H1 (cell line): ENCODE results near the gene GIMAP2. TPM values are rescaled to one million over a fixed set of nuclear protein-coding genes. Genes with fewer than 3 reads are reported as not detected.

Experiments used
- CTCF ChIA-PET: fragments of 300-600 bp; sonication (Branson Sonifier 250); formaldehyde crosslinking; loops from one replicate; lab custom pipeline; 2021; ENCODE audit not compliant: partially characterized antibody; lab: Charles Lee
- POLR2A ChIA-PET: fragments of 300-600 bp; sonication (Branson Sonifier 250); formaldehyde crosslinking; loops from one replicate; lab custom pipeline; 2021; ENCODE audit warnings: inconsistent platforms; ENCODE audit not compliant: partially characterized antibody; lab: Charles Lee
- DNase-seq, 2 experiments: peaks; one replicate each; pipeline versions ENCODE4 v3.0.0 to v3.0.0-alpha.2; 2010 to 2022; ENCODE audit warnings: low spot score in 2 of 2, low read depth in 1 of 2, mixed read lengths in 1 of 2
- FAIRE-seq: peaks from 2 replicates; lab custom pipeline; 2011; peaks lifted over from hg19 to GRCh38; lab: Jason Lieb, UNC
- H2AFZ ChIP-seq: 2 replicates; pipeline ENCODE4 v1.8.1; 2012; ENCODE audit warnings: low read length, inconsistent platforms
- H2AK5ac ChIP-seq: 2 replicates; pipeline ENCODE4 v1.6.1; 2013; ENCODE audit warnings: low read depth, low read length
- H2BK120ac ChIP-seq: replicated peaks from 2 replicates; pipeline ENCODE3; 2013; ENCODE audit warnings: low read depth, low read length, inconsistent platforms
- H2BK12ac ChIP-seq: 2 replicates; pipeline ENCODE4 v1.6.1; 2013; ENCODE audit warnings: low read depth, low read length
- H2BK15ac ChIP-seq: 2 replicates; pipeline ENCODE4 v1.6.1; 2013; ENCODE audit warnings: low read length
- H2BK20ac ChIP-seq: 2 replicates; pipeline ENCODE4 v1.6.1; 2013; ENCODE audit warnings: low read length
- H2BK5ac ChIP-seq: 2 replicates; pipeline ENCODE4 v1.6.1; 2013; ENCODE audit warnings: low read depth, low read length
- H3K14ac ChIP-seq: 2 replicates; pipeline ENCODE4 v1.6.1; 2013; ENCODE audit warnings: inconsistent platforms; ENCODE audit not compliant: insufficient read length
- H3K18ac ChIP-seq: 2 replicates; pipeline ENCODE4 v1.6.1; 2013; ENCODE audit warnings: low read length; ENCODE audit errors: extremely low read depth
- H3K23ac ChIP-seq: 2 replicates; pipeline ENCODE4 v1.6.1; 2013; ENCODE audit warnings: inconsistent platforms; ENCODE audit not compliant: insufficient read length
- H3K23me2 ChIP-seq: 2 replicates; pipeline ENCODE4 v1.6.1; 2013; ENCODE audit warnings: low read depth, low read length
- H3K27ac ChIP-seq: 2 replicates; pipeline ENCODE4 v1.6.1; 2011; ENCODE audit warnings: low read depth, low read length, inconsistent platforms
- H3K27me3 ChIP-seq, 4 experiments: replicated peaks in 1 of 4; 1 replicate in 1 of 4; 2 replicates in 3 of 4; pipeline versions ENCODE4 v1.6.1 to v1.8.1; 2011 to 2013; ENCODE audit warnings: low read length in 3 of 4, mild to moderate bottlenecking in 3 of 4, inconsistent platforms in 2 of 4, mixed read lengths in 2 of 4, moderate library complexity in 1 of 4; ENCODE audit not compliant: control insufficient read depth in 3 of 4, insufficient read depth in 3 of 4; ENCODE audit errors: extremely low read depth in 1 of 4
- H3K36me3 ChIP-seq, 4 experiments: 2 replicates each; pipeline versions ENCODE4 v1.6.1 to v1.8.1; 2011 to 2013; ENCODE audit warnings: mild to moderate bottlenecking in 4 of 4, low read length in 3 of 4, moderate library complexity in 2 of 4, control low read depth in 1 of 4, inconsistent platforms in 1 of 4; ENCODE audit not compliant: insufficient read depth in 4 of 4, control insufficient read depth in 2 of 4
- H3K4ac ChIP-seq: replicated peaks from 2 replicates; pipeline ENCODE3; 2013; ENCODE audit warnings: low read length, low read depth, mixed read lengths, inconsistent platforms; ENCODE audit not compliant: insufficient read length
- H3K4me1 ChIP-seq, 4 experiments: replicated peaks in 1 of 4; 1 replicate in 1 of 4; 2 replicates in 3 of 4; pipeline versions ENCODE4 v1.6.1 to v1.8.1; 2011 to 2013; ENCODE audit warnings: low read length in 3 of 4, inconsistent platforms in 2 of 4, mixed read lengths in 1 of 4; ENCODE audit not compliant: insufficient read depth in 4 of 4, control insufficient read depth in 3 of 4
- H3K4me2 ChIP-seq, 2 experiments: 2 replicates each; pipeline versions ENCODE4 v1.6.1 to v1.8.1; 2011 to 2013; ENCODE audit warnings: low read depth in 2 of 2, low read length in 2 of 2, control low read depth in 1 of 2, inconsistent platforms in 1 of 2, mild to moderate bottlenecking in 1 of 2; ENCODE audit not compliant: insufficient read depth in 1 of 2
- H3K4me3 ChIP-seq, 4 experiments: fragments of 200-600, 300-600 bp in 1 of 4; sonication (generic), shearing (Covaris generic), sonication (Bioruptor Twin) in 1 of 4; 2 replicates each; pipeline versions ENCODE4 v1.5.1 to v1.8.1; 2011 to 2016; ENCODE audit warnings: low read length in 4 of 4, low read depth in 3 of 4, control low read depth in 2 of 4, inconsistent platforms in 2 of 4, mild to moderate bottlenecking in 2 of 4, mixed read lengths in 1 of 4, moderate library complexity in 1 of 4; ENCODE audit not compliant: insufficient read depth in 2 of 4; ENCODE audit errors: extremely low read depth in 1 of 4
- H3K56ac ChIP-seq: replicated peaks from 2 replicates; pipeline ENCODE3; 2013; ENCODE audit warnings: low read depth, mild to moderate bottlenecking, mixed read lengths, low read length, inconsistent platforms; ENCODE audit not compliant: insufficient read length
- H3K79me1 ChIP-seq: 2 replicates; pipeline ENCODE4 v1.6.1; 2013; ENCODE audit warnings: low read depth, low read length, control low read depth
- H3K79me2 ChIP-seq, 2 experiments: 2 replicates each; pipeline versions ENCODE4 v1.6.1 to v1.8.1; 2012 to 2013; ENCODE audit warnings: low read length in 2 of 2, mild to moderate bottlenecking in 2 of 2, inconsistent platforms in 1 of 2; ENCODE audit not compliant: insufficient read depth in 2 of 2, control insufficient read depth in 1 of 2
- H3K9ac ChIP-seq, 4 experiments: replicated peaks in 1 of 4; 1 replicate in 1 of 4; 2 replicates in 3 of 4; pipeline versions ENCODE4 v1.6.1 to v1.8.1; 2011 to 2013; ENCODE audit warnings: low read depth in 3 of 4, low read length in 3 of 4, control low read depth in 2 of 4, mild to moderate bottlenecking in 2 of 4, moderate library complexity in 2 of 4, inconsistent platforms in 1 of 4; ENCODE audit errors: extremely low read depth in 1 of 4
- H3K9me3 ChIP-seq, 2 experiments: 2 replicates each; pipeline versions ENCODE4 v1.6.1 to v1.8.1; 2012 to 2013; ENCODE audit warnings: mild to moderate bottlenecking in 2 of 2, moderate library complexity in 2 of 2, control low read depth in 1 of 2, inconsistent platforms in 1 of 2, low read depth in 1 of 2, low read length in 1 of 2, mixed read lengths in 1 of 2; ENCODE audit not compliant: insufficient read depth in 2 of 2
- H4K20me1 ChIP-seq, 2 experiments: replicated peaks in 1 of 2; 2 replicates each; pipeline versions ENCODE3 to v1.8.1; 2011 to 2013; ENCODE audit warnings: inconsistent platforms in 2 of 2, low read length in 2 of 2, mild to moderate bottlenecking in 1 of 2; ENCODE audit not compliant: insufficient read depth in 2 of 2, control insufficient read depth in 1 of 2
- H4K5ac ChIP-seq: 2 replicates; pipeline ENCODE4 v1.6.1; 2013; ENCODE audit warnings: low read length, low read depth, mixed read lengths, inconsistent platforms; ENCODE audit not compliant: insufficient read length
- H4K8ac ChIP-seq: 2 replicates; pipeline ENCODE4 v1.8.0; 2013; ENCODE audit warnings: mild to moderate bottlenecking, moderate library complexity, low read length, inconsistent platforms; ENCODE audit not compliant: insufficient read depth; ENCODE audit errors: extremely low read depth
- H4K91ac ChIP-seq: replicated peaks from 2 replicates; pipeline ENCODE3; 2013; ENCODE audit warnings: low read length, mixed read lengths, inconsistent platforms; ENCODE audit not compliant: insufficient read length
- ASH2L ChIP-seq: fragments of 200-600, 300-600 bp; sonication (generic); IDR thresholded peaks from one replicate; pipeline ENCODE4 v1.7.1; 2017; ENCODE audit warnings: low read length
- ATF2 ChIP-seq: IDR thresholded peaks from 2 replicates; pipeline ENCODE4 v1.6.1; 2012; ENCODE audit warnings: low read length, inconsistent platforms
- CEBPB ChIP-seq: IDR thresholded peaks from 2 replicates; pipeline ENCODE4 v1.6.1; 2012; ENCODE audit warnings: low read depth, low read length
- CREB1 ChIP-seq: IDR thresholded peaks from 2 replicates; pipeline ENCODE4 v1.6.1; 2012; ENCODE audit warnings: inconsistent platforms
- CTCF ChIP-seq, 3 experiments: IDR thresholded peaks; 1 replicate in 2 of 3; 2 replicates in 1 of 3; pipeline versions ENCODE4 v1.5.1 to v1.6.1; 2011; ENCODE audit warnings: low read length in 3 of 3, mild to moderate bottlenecking in 3 of 3, inconsistent platforms in 2 of 3, low read depth in 1 of 3, moderate library complexity in 1 of 3; ENCODE audit not compliant: insufficient read depth in 1 of 3; ENCODE audit errors: control extremely low read depth in 1 of 3
- JUN ChIP-seq: IDR thresholded peaks from 2 replicates; pipeline ENCODE4 v1.6.1; 2011; ENCODE audit warnings: low read depth, mild to moderate bottlenecking, improper control_type of control experiment, low read length
- POLR2A ChIP-seq, 2 experiments: IDR thresholded peaks; 1 replicate in 1 of 2; 2 replicates in 1 of 2; pipeline ENCODE4 v1.6.1; 2011; ENCODE audit warnings: low read depth in 2 of 2, low read length in 2 of 2, mild to moderate bottlenecking in 2 of 2; ENCODE audit errors: control extremely low read depth in 1 of 2
- RNF2 ChIP-seq: fragments of 200-900, 300-1000 bp; sonication (generic); IDR thresholded peaks from 2 replicates; pipeline ENCODE4 v1.7.1; 2016; ENCODE audit warnings: borderline replicate concordance, low read depth, mild to moderate bottlenecking, antibody characterized with exemption, low read length; ENCODE audit not compliant: poor library complexity, severe bottlenecking; ENCODE audit errors: missing control alignments
- TBP ChIP-seq: IDR thresholded peaks from 2 replicates; pipeline ENCODE4 v1.6.1; 2011; ENCODE audit warnings: low read depth, low read length, improper control_type of control experiment
- WGBS, 2 experiments: shearing (Covaris generic) in 1 of 2; methylation state at CpG; one replicate each; pipeline versions ENCODE4 v1.1.6 to v1.1.7; 2013 to 2015; ENCODE audit warnings: low lambda C conversion rate in 2 of 2, mixed read lengths in 2 of 2, inconsistent platforms in 1 of 2, low coverage in 1 of 2, missing lambda C conversion rate in 1 of 2; ENCODE audit not compliant: insufficient replicate concordance in 2 of 2, insufficient coverage in 1 of 2, insufficient read length in 1 of 2; ENCODE audit errors: extremely low coverage in 1 of 2, missing lambda C conversion rate in 1 of 2; 5-methylcytosine and 5-hydroxymethylcytosine counted together
- polyA plus RNA-seq, 7 experiments: library from polyadenylated mRNA; depleted of rRNA in 3 of 7; stranded (reverse) in 5 of 7; unstranded in 2 of 7; fragments of >200 nt in 5 of 7; fragments of 200-250 nt in 2 of 7; gene quantifications; 1 replicate in 5 of 7; 2 replicates in 1 of 7; 4 replicates in 1 of 7; pipeline versions ENCODE4 v1.2.1 to v1.2.3, GENCODE V29; 2011 to 2013; ENCODE audit warnings: missing spikeins in 2 of 7, mixed read lengths in 2 of 7
- total RNA-seq: library from RNA; stranded (reverse); fragmentation: NEBNext Ultra II Directional; extraction: Animal tissue kit (Norgen Biotek cat#: 25700); gene quantifications from 2 replicates; pipeline ENCODE4 v1.2.1, GENCODE V29; 2021

GIMAP2 gene
- total and polyA plus RNA-seq, 2 of the 8 experiments (the other 6 are each of a cell fraction or from before 2014, with no cell fraction given) = not detected

DNA sequence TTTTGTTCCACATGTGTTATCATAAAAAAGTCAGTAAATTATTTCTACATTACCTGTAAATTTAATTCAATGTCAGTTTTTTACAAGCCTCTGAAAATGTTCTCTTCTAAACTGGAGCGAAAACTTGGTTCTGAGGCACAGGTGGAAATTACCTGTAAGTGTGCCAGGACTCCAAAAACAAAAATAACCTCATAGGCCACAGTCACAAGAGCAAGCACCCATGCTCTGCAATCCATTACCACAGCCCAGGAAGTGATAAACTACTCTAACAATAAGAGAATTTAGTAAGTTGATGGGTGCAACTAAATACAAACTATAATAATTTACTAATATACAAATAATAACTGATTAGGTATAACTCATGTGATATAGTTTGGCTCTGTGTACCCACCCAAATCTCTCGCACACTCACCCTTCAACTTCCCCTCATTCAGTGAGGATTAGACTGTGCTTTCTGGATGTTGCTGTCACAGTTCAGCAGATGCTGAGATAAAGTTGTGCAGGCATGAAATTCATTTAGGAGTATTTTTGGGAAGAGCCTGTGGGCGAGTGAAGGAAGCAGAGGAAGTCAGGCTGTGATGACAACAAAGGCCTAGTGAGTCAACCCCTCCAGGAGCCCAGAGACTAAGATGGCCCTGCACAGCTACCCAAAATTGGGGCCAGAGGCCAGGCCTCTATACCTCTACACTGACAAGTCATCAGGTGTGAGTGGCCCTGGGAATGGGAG is 37.0 kb upstream of the GIMAP2 start:
- Histone ChIP-seq H2BK15ac (no peak overlapping the region), H3K4me1 (no peaks in the 10 kb centered on the region), H3K27ac (no peak overlapping the region), H3K36me3 (no peaks in the 10 kb centered on the region), H3K79me2 (no peaks in the 10 kb centered on the region), H3K9ac (no peak overlapping the region), H3K4me2 (no peak overlapping the region), H3K18ac (no peak overlapping the region), H2BK120ac (no peak overlapping the region), H3K23me2 (no peaks in the 10 kb centered on the region), H3K14ac (no peak overlapping the region), H2BK20ac (no peak overlapping the region), H3K9me3 (no peaks in the 10 kb centered on the region), H4K5ac (no peak overlapping the region), H3K79me1 (no peaks in the 10 kb centered on the region), H4K8ac (no peak overlapping the region), H3K56ac (no peak overlapping the region), H3K27me3 (no peaks in the 10 kb centered on the region), H3K23ac (no peak overlapping the region), H4K91ac (no peak overlapping the region), H2AFZ (no peak overlapping the region), H4K20me1 (no peaks in the 10 kb centered on the region), H2BK12ac (no peak overlapping the region), H2BK5ac (no peak overlapping the region), H2AK5ac (no peak overlapping the region), H3K4ac (no peak overlapping the region), H3K4me3 (no peak overlapping the region)
- DNase-seq = no peak
- 66% methylated on average over 3 of the region's 3 CpGs; no CpG with 5 or more reads in 1 of the 2 experiments for WGBS, 2 experiments
- POLR2A ChIA-PET = no interaction called here
- CTCF ChIA-PET = no interaction called here
- no peak for FAIRE-seq
- TF ChIP-seq CEBPB = no peak
- TF ChIP-seq ASH2L = no peak
- no peak for TF ChIP-seq JUN
- TF ChIP-seq CREB1 = no peak
- TF ChIP-seq CTCF (IDR thresholded peaks at IDR 0.05; ENCODE audit: control extremely low read depth in 1 of 3, insufficient read depth in 1 of 3, low read depth in 1 of 3, low read length in 3 of 3) = no peak
- TF ChIP-seq POLR2A (IDR thresholded peaks at IDR 0.05; ENCODE audit: control extremely low read depth in 1 of 2, low read depth in 2 of 2, low read length in 2 of 2) = no peak
- TF ChIP-seq ATF2 = no peak
- no peak for TF ChIP-seq TBP
- no peak for TF ChIP-seq RNF2
